GM18511 (cell line): ENCODE measurements around the gene OFD1.
"Not testable (repeated sequence)": the region's sequence is repeated elsewhere in the genome, so short reads cannot be mapped to it uniquely, and the experiment has no call there.

Source experiments
- ATAC-seq: cut with Tn5 transposase; IDR thresholded peaks from one replicate; pipeline ENCODE4 v1.9.1; 2021; ENCODE audit warnings: mild to moderate bottlenecking, moderate library complexity; ENCODE audit not compliant: unreplicated experiment

OFD1 gene

DNA sequence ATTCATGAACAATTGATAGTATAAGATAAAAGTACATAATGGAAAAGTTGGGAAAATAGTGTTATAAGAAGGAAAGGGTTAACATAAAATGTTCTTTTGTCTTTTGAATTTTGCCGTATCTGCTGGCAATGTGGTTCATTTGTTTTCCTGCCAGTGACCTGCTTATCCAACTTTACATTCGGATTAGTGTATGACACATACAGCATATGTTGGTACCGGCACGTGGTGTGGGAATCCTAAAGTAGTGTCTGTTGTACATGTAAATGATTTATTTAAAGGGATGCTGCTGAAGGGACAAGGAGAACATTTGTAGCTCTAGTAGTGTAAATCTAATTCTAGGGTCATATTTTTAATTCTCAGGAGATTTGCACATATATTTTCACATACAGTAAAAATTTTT lies 34.2 kb upstream of the OFD1 start:
- no peak for ATAC-seq

DNA sequence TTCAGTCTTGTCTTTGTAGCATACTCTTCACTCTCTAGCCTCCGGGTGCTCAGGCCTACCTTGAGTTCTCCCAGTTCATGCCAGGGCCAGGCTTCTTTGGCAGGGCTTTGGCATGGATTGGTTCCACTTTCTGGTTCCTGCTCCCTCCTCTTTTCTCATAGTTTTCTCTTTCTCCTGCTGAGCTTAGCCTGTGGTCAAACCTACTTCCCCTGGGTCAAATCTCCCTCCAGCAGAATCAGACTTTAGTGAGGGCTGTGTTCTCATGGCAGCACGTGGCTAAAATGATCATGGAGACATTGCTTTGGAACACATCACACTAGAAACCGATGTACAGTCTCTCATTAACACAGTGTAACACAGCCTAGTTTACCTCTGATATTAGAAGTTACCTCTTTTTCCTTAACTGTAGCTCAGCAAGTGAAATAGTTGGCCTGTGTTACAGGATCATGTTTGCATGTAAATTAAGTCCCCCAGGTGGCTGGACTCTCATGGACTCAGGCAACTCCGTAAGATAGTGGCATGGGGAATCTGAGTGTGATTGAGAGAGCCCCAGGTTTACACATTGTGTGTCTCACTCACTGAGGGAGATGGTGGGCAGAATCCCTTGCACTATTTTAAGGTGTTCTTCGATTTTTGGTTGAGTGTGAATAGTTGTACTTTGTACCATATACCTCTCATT lies 32.3 kb upstream of the OFD1 start:
- ATAC-seq = no peak

DNA sequence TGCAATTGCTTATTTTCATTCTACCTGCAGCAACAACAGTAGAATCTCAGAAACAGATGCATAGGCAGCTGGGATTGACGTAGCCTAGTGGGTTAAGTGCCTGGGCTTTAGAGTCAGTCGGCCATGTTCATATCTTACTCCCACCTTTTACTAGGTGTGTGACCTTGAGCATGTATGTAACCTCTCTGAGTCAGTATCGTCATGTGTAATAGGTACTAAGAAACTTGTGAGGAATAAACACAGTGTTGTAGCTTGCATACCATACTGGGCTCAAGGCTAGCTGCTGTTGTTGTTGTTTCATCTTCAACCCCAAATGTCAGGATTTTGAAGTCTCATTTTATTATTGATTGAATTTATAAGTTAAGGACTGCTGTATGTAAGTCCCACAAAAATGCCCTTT lies 31.4 kb upstream of the OFD1 start:
- ATAC-seq = no peak

DNA sequence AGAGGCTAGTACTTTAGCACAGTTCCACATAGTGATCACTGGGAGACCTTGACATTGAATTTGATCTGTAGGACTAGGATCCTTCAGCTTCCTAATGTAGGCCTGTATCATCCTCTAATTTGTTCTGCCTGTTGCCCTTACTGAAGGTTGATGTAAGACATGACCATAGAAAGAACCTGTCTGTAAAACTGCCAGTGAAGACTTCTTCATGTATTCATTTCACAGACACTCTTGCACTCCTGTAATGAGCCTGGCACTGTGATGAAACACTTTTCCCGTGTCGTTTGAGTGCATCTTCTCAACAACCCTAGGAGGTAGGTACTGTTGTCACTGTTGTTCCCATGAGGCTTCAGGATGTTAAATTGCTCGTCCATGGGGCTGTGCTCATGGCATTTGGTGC lies 31.0 kb upstream of the OFD1 start:
- no peak for ATAC-seq

DNA sequence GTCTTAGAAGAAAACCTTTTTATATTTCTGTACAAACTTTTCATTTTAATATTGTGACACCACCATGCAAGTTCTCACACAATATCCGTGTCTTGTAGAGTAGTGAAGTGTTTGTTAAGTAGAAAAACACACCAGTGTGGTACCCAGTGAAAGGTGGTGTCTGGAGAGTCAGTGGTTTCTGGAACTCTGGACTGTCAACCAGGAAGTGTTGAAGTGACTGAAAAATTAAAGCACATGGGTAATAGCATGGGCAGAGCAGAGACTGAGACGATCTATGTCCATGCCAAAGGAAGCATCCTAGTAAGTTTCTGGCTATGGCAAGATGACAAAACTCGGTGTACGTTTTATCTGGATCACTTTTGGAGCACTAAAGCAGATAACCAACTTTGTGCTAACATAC lies 23.4 kb upstream of the OFD1 start:
- no peak for ATAC-seq

DNA sequence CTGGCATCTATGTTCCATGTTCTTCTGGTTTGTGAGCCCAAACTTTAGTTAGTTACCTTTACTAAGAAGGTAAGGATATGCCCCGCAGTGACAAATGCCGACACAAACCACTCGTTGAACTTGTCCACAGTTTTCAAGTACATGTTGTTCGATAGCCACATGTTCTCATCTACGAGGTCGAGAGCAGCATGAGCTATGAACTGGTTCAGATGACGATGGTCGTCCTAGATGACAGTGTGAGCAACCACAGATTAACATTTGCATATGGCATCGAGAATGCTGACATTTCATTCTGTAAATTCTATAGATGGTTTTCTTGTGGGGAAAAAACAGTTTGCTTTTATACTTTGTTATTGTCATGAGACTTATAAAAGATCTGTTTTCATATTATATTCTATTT lies 18.1 kb upstream of the OFD1 start:
- no peak for ATAC-seq

DNA sequence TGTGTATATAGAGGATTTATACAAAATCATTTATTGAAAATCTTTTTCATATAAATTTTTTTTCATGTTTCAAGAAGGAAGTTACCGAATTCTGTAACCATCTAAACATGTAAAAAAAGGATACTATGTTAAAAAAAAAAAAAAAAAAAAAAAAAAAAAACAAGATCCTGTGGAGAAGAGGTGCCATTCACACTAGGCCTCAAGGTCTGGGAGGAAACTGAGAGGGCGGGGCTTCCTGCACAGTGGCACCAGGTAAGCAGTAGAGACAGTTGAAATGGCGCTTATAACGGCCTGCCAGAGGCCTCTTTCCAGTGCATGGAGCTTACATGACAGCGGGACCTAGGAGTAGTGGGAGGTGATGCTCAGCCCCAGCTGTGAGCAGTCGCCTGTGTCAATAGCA lies 17.6 kb upstream of the OFD1 start:
- no peak for ATAC-seq

DNA sequence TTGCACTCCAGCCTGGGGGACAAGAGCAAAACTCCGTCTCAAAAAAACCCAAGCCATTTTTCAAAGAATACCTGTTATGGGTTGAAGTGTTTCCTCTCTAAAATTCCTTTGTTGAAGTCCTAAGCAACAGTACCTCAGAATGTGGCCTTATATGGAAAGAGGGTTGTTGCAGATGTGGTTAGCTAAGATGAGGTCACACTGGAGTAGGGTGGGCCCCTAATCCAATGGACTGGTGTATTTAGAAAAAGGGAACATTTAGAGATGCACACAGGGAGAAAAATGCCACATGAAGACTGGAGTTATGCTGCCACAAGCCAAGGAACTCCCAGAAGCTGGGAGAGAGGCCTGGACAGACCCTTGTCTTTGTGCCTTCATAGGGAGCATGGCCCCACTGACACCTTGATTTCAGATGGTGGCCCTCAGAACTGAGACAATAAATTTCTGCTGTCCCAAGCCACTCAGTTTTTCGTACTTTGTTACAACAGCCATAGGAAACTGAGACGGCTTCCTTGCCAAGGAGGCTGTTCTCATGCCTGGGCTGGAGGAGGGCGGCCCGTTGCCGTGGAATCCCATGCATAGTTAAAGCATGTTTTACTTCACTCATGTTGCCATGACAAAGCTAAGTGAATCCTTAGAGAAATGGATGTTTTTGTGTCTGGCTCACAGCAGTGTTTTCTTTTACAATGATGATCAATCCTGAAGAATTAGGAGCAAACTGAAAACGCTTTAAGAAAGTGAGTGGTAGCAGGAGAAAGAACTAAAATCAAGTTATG lies 16.7 kb upstream of the OFD1 start:
- ATAC-seq = no peak

DNA sequence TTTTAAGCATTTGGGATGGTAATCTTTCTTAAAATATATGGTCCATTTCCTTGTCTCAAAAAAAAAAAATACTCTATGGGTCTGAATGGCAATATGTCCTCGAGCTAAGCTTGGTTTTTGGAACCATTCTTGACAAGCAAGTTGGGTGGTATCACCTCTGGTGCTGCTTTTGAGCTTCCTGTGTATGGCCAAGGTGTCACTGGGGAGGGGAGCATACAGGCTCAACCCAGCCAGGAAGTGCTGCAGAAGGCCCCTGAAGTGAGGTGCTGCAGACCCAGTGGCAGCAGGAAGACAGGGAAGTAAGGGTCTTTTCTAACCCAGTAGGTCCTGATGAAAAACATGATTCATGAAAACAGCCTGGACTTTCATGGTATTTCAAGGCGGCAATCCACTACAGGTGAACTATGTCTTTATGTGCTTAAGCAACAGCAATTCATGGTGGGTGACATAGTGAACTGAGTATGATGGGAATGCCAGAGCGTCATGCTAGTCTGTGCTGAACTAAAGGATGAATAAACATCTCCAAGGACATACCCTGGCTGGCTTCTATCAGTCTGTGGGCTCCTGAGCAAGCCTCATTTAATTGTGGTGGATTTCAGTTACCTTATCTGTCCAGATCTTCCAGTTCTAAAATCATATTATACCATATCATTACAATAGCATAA lies 15.2 kb upstream of the OFD1 start:
- no peak for ATAC-seq

DNA sequence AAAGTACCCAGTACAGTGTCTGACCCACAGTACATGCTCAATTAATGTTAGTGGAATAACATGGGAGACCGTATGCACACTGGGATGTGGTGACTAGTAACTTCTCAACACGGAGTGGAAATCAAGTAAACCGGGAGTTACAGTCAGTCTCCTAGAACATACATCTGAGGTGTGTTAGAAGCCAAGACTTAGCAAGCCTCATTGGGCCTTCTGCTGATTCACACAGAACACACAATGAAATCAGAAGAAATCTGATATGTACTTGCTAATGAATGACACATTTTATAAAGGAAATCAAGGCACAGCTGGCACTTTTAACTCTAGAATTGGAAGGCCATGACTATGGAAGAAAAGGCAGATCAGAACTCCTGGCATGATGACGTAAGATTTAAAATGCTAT lies 13.2 kb upstream of the OFD1 start:
- ATAC-seq = no peak

DNA sequence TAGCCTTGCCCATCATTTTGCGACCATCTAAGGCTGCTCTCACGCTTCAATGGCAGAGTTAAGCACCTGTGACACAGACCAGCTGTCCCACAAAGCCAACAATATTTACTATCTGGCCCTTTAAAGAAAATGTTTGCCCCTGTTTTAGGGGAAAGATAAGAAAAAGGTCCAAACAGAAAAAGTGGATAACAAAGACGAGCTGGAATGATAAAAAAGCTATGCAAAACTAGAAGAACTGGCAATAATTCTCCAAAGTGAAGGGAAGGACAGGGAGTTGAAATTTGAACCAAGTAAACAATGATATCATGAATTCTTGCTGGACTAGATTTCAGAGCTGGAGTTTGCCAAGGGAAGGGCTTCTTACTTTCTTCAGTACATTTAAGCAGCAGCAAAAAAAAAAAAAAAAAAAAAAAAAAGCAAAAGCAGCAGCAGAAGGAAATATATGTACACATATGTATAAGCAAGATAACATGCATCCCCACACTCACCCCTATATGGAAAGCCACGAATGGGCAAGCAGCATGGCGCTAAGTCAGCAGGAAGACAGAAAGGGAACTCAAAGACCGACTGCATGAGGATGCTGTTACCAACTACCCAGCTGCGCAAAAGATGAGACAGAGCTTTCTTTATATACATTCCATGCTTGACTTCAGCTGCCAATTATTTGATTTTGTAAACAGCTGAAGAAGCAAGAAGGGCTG lies 12.6 kb upstream of the OFD1 start:
- no peak for ATAC-seq

DNA sequence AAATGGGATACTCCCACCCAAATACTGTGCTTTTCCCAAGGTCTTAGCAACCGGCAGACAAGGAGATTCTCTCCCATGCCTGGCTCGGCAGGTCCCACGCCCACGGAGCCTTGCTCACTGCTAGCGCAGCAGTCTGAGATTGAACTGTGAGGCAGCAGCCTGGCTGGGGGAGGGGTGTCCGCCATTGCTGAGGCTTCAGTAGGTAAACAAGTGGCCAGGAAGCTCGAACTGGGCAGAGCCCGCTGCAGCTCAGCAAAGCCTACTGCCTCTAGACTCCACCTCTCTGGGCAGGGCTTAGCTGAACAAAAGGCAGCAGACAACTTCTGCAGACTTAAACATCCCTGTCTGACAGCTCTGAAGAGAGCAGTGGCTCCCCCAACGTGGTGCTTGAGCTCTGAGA lies 9.7 kb upstream of the OFD1 start:
- not testable (repeated sequence) for ATAC-seq

DNA sequence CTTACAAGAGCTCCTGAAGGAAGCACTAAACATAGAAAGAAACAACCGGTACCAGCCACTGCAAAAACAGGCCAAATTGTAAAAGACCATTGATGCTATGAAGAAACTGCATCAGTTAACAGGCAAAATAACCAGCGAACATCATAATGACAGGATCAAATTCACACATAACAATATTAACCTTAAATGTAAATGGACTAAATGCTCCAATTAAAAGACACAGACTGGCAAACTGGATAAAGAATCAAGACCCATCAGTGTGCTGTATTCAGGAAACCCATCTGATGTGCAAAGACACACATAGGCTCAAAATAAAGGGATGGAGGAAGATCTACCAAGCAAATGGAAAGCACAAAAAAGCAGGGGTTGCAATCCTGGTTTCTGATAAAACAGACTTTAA lies 8.0 kb upstream of the OFD1 start:
- not testable (repeated sequence) for ATAC-seq

DNA sequence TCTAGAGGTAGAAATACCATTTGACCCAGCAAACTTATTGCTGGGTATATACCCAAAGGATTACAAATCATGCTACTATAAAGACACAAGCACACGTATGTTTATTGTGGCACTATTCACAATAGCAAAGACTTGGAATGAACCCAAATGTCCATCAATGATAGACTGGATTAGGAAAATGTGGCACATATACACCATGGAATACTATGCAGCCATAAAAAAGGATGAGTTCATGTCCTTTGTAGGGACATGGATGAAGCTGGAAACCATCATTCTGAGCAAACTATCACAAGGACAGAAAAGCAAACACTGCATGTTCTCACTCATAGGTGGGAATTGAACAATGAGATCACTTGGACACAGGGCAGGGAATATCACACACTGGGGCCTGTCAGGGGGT lies 4.0 kb upstream of the OFD1 start:
- ATAC-seq = not testable (repeated sequence)

DNA sequence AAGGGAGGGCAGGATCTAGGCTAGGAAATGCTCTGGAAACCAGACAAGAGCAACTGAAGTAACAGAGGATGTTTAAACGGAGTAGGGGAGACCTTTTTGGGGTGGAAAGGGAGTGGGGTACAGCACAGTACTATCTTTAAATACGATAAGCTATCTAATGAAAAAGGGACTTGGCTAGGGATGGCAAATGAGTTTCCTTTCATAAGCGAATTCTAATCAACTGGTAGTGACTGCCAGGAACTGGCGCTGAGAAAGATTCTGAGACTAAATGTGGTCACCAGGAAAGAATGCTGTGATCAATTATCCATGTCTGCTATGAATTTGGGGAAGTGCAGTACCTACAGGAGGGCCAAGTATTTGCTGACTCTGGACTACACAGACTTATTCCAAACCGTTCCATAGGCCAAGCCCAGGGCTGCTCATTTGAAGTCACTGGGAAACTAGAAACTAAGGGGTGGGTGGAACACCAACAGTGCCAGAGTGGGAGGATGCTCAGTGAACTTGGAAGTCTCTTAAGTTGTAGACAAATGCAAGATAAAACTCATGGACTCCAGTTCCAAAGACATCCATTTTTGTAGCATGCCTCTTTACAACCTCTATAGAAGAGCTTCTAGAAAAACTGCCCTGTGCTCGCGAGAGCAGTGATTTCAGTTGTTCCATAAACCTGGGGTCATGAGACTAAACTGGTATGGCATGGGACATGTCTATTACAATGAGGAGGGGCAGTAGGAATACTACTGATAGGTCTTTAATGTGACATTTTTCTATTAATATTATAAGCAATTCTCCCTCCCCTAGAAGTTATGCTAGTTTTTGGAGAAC lies 2.1 kb upstream of the OFD1 start:
- no peak for ATAC-seq

DNA sequence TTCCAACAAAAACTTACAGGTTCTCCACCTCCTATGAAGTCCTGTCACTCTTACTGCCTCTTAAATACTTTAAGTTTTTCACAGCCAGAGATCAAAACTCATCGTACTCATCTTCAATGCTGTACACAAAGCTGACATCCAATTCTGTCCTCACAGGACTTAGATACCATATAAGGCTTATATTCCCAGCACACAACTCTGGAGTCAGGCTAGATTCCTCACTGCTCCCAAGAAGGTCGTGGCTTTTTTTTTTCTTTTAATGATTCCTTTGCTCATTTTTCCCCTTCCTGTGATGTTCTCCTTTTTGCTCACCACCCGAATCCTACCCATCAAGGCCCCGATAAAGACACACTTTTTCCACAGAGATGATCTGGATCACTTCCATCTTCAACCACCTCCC lies 1.0 kb upstream of the OFD1 start:
- no peak for ATAC-seq

DNA sequence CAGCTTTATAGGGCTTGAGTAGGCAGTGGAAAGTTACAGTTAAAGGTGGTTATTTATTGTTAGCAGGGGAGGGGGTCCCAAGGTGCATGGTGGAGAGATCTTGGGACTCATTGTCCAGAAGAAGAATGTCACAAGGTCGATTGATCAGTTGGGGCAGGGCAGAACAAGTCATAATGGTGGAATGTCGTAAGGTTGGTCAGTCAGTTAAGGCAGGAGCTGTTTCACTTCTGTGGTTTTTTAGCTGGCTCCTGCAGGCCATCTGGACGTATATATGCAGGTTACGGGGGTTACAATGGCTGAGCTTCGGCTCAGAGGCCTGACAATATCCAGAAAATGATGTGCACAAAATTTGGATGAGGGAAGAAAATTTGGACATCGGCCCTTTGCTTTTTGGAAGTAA lies 7.1 kb downstream of the OFD1 start:
- ATAC-seq = no peak

DNA sequence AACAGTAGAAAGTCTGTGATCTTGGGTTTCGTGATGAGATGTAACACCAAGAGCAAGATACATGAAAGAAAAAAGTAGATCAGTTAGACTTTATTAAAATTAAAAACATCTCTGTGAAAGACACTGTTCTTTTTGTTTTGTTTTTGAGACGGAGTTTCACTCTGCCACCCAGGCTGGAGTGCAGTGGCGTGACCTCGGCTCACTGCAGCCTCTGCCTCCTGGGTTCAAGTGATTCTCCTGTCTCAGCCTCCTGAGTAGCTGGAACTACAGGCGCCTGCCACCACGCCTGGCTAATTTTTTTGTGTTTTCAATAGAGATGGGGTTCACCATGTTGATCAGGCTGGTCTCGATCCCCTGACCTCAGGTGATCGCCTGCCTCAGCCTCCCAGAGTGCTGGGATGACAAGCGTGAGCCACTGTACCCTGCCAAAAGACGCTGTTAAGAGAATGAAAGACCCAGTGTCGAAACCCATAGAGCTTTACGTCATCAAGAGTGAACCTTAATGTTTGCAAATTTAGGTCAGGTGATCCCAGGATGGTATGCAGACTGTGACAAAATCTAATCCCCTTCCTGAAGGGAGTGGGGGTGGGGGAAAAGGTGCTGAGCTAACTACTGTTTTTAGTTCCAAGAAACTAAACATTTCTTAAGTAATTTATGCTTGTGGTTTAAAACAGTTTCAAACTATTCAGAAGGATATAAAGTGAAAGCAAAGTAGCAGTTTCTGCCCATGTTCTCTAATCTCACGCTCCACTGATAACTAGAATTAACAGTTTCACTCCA lies 8.0 kb downstream of the OFD1 start:
- ATAC-seq = peak; percentile 95

DNA sequence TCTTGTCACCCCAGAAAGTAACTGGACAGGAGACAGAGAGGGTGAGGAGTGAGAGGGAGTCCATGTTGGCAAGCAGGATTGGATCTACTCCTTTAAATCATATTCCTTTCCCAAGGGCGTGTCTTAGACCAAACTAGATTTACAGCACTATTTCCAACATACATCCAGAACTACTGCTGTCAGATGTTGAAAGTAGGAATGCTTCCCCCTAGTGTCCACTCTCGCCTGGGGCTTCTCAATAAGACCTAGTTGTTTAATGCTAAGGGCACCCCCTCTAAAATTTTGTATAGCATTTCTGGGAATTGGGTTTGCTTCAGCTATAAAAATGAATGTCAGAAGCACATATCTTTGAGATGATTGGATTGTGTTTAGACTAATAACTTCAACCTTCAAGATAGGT lies 13.3 kb downstream of the OFD1 start:
- ATAC-seq = no peak

DNA sequence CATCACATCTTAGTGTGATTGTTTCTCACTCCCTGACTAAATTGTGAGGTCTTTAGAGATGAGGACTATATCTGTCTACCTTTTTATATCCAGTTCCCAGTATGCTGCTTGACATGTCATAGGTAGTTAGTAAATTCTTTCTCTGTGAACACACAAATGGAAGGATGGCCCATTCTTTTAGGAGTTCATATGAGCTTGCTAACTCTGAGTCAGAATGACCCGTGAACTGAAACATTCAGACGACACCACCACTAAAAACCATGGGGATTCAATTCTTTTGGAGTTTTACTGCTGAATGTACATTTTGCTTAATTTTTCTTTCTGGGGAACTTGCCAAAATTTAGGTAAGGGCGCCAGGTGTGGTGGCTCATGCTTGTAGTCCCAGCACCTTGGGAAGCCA lies 13.9 kb downstream of the OFD1 start:
- ATAC-seq = no peak
